ENCODE results near the gene PPP1R9A.

- no peak for TF ChIP-seq CTCF (IDR thresholded peaks at IDR 0.05; ENCODE audit: insufficient read depth, low read length, poor library complexity, severe bottlenecking)
- no peak for TF ChIP-seq EZH2phosphoT487 (conservative IDR thresholded peaks at IDR 0.05; ENCODE audit: low read length)
These were observed 189.9 kb downstream of the PPP1R9A start for GRCh38 chr7:95097291-95097690.

Data from SU-DHL-6 (cell line).